ENCODE results near the gene PDCD6IP. TPM values are rescaled to one million over a fixed set of nuclear protein-coding genes. Genes with fewer than 3 reads are reported as not detected.

The PDCD6IP gene
- total RNA-seq, 1 experiment from 2014 or later = 266 TPM

DNA sequence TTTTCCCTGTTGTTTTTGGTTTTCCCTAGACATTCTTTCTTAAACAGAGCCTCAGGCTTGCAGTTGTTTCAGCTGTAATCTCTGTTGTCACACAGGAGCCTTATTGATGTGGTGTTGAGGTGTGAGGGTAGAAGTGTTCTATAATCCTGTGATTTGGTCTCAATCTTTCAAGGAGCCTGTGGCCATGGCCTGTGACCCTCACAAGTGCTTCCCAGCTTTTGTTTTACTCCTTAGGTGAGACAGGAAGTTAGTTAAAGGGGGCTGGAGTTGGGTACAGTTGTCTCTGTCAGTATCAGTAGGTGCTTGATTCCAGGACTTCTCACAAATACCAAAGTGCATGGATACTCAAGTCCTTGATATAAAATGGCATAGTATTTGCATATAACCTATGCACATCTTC, 77.2 kb downstream of the PDCD6IP start:
- Histone ChIP-seq H3K4me3 (ENCODE audit: low read length) (no peak overlapping the region), H3K9me3 (ENCODE audit: low read length) (no peaks in the 10 kb centered on the region), H3K9ac (ENCODE audit: low read length) (no peak overlapping the region), H3K9me2 (replicated peaks; ENCODE audit: low read length) (no peaks in the 10 kb centered on the region), H3F3A (ENCODE audit: low read length, unreplicated experiment) (no peaks in the 10 kb centered on the region), H3K79me2 (ENCODE audit: low read length) (no peaks in the 10 kb centered on the region), H3K27me3 (ENCODE audit: low read length) (no peaks in the 10 kb centered on the region), H3K4me2 (ENCODE audit: low read length) (no peak overlapping the region), H3K27ac (ENCODE audit: low read length) (no peak overlapping the region), H3K36me3 (ENCODE audit: low read depth, low read length) (no peaks in the 10 kb centered on the region), H3K4me1 (ENCODE audit: insufficient read depth, low read length) (no peaks in the 10 kb centered on the region), H4K20me1 (ENCODE audit: low read length) (no peaks in the 10 kb centered on the region), H2AFZ (ENCODE audit: low read length) (no peak overlapping the region)
- intact Hi-C loops (cut with micrococcal nuclease) = no loop called here
- DNase-seq = no peak
- ChIA-PET CTCF (no interaction called here), POLR2A (ENCODE audit: unreplicated experiment) (no interaction called here)
- no peak for TF ChIP-seq EZH2phosphoT487 (IDR thresholded peaks at IDR 0.05; ENCODE audit: borderline replicate concordance, low read length)
- TF ChIP-seq, protein P1, sequence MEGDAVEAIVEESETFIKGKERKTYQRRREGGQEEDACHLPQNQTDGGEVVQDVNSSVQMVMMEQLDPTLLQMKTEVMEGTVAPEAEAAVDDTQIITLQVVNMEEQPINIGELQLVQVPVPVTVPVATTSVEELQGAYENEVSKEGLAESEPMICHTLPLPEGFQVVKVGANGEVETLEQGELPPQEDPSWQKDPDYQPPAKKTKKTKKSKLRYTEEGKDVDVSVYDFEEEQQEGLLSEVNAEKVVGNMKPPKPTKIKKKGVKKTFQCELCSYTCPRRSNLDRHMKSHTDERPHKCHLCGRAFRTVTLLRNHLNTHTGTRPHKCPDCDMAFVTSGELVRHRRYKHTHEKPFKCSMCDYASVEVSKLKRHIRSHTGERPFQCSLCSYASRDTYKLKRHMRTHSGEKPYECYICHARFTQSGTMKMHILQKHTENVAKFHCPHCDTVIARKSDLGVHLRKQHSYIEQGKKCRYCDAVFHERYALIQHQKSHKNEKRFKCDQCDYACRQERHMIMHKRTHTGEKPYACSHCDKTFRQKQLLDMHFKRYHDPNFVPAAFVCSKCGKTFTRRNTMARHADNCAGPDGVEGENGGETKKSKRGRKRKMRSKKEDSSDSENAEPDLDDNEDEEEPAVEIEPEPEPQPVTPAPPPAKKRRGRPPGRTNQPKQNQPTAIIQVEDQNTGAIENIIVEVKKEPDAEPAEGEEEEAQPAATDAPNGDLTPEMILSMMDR (conservative IDR thresholded peaks at IDR 0.05; ENCODE audit: low read depth, low read length) = no peak
- TF ChIP-seq EZH2 (IDR thresholded peaks at IDR 0.05; ENCODE audit: low read length, unreplicated experiment) = no peak
- BruUV-seq (replicated peaks) = no TSS peak
- no peak for ATAC-seq

DNA sequence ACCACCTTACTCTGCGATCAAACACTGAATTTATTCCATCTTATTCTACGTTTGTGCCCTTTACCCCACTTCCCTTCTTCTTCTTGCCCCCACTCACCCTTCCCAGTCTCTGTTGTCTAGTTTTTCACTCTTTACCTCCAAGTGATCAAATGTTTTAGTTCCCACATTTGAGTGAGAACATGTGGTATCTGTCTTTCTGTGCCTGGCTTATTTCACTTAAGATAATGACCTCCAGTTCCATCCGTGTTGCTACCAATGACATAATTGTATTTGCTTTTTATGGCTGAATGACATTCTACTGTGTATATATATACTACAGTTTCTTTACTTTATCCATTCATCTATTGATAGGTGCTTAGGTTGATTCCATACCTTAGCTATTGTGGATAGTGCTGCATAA, 78.8 kb downstream of the PDCD6IP start:
- Histone ChIP-seq H3K27me3 (ENCODE audit: low read length) (no peaks in the 10 kb centered on the region), H2AFZ (ENCODE audit: low read length) (no peak overlapping the region), H3K4me1 (ENCODE audit: insufficient read depth, low read length) (no peaks in the 10 kb centered on the region), H4K20me1 (ENCODE audit: low read length) (no peaks in the 10 kb centered on the region), H3K4me3 (ENCODE audit: low read length) (no peak overlapping the region), H3K79me2 (ENCODE audit: low read length) (no peaks in the 10 kb centered on the region), H3K4me2 (ENCODE audit: low read length) (no peak overlapping the region), H3K9me3 (ENCODE audit: low read length) (no peaks in the 10 kb centered on the region), H3K27ac (ENCODE audit: low read length) (no peak overlapping the region), H3K9ac (ENCODE audit: low read length) (no peak overlapping the region), H3K36me3 (ENCODE audit: low read depth, low read length) (no peaks in the 10 kb centered on the region), H3K9me2 (replicated peaks; ENCODE audit: low read length) (no peaks in the 10 kb centered on the region), H3F3A (ENCODE audit: low read length, unreplicated experiment) (no peaks in the 10 kb centered on the region)
- TF ChIP-seq EZH2 (IDR thresholded peaks at IDR 0.05; ENCODE audit: low read length, unreplicated experiment) (no peak), EZH2phosphoT487 (IDR thresholded peaks at IDR 0.05; ENCODE audit: borderline replicate concordance, low read length) (no peak)
- TF ChIP-seq, protein P1 (conservative IDR thresholded peaks at IDR 0.05; ENCODE audit: low read depth, low read length) = no peak
- intact Hi-C loops (cut with micrococcal nuclease) = no loop called here
- ChIA-PET CTCF (no interaction called here), POLR2A (ENCODE audit: unreplicated experiment) (no interaction called here)
- BruUV-seq (replicated peaks) = no TSS peak
- no peak for DNase-seq
- ATAC-seq = no peak

DNA sequence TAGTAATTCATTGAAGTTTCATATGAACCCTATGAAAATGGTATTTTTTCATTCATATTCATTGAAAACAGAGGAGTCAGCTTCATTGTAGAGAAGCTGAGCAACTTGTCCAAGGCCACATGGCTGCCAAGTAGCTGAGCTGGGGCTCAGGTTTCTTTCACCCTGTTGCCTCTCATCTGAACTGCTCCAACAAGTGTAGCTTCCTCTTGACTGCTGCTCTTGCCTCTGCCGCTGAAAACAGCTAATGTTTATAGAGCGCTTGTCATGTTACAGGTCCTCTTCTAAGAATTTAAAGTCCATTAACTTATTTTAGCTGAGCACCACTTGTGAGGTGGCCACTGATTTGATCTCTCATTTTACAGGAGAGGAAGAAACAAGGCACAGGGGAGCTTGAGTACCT, 81.1 kb downstream of the PDCD6IP start:
- no peaks in the 10 kb centered on the region for H4K20me1 ChIP-seq (ENCODE audit: low read length)
- H2AFZ ChIP-seq (ENCODE audit: low read length) = no peak overlapping the region
- H3K9ac ChIP-seq (ENCODE audit: low read length) = no peak overlapping the region
- H3K79me2 ChIP-seq (ENCODE audit: low read length) = no peaks in the 10 kb centered on the region
- H3K9me3 ChIP-seq (ENCODE audit: low read length) = no peaks in the 10 kb centered on the region
- no peaks in the 10 kb centered on the region for H3K4me1 ChIP-seq (ENCODE audit: insufficient read depth, low read length)
- DNase-seq (no peak), ATAC-seq (no peak)
- H3K4me2 ChIP-seq (ENCODE audit: low read length) = no peak overlapping the region
- H3K4me3 ChIP-seq (ENCODE audit: low read length) = no peak overlapping the region
- intact Hi-C loops (cut with micrococcal nuclease) = no loop called here
- POLR2A ChIA-PET (ENCODE audit: unreplicated experiment) = no interaction called here
- no peak overlapping the region for H3K27ac ChIP-seq (ENCODE audit: low read length)
- H3K9me2 ChIP-seq (replicated peaks; ENCODE audit: low read length) = no peaks in the 10 kb centered on the region
- no peaks in the 10 kb centered on the region for H3K27me3 ChIP-seq (ENCODE audit: low read length)
- TF ChIP-seq EZH2phosphoT487 (IDR thresholded peaks at IDR 0.05; ENCODE audit: borderline replicate concordance, low read length) (no peak), EZH2 (IDR thresholded peaks at IDR 0.05; ENCODE audit: low read length, unreplicated experiment) (no peak)
- TF ChIP-seq, protein P1 (conservative IDR thresholded peaks at IDR 0.05; ENCODE audit: low read depth, low read length) = no peak
- CTCF ChIA-PET = no interaction called here
- H3K36me3 ChIP-seq (ENCODE audit: low read depth, low read length) = no peaks in the 10 kb centered on the region
- H3F3A ChIP-seq (ENCODE audit: low read length, unreplicated experiment) = no peaks in the 10 kb centered on the region
- BruUV-seq (replicated peaks) = no TSS peak
